HG03571 (cell line): ENCODE measurements around the gene SGMS1.
"Not testable (repeated sequence)": the region's sequence is repeated elsewhere in the genome, so short reads cannot be mapped to it uniquely, and the experiment has no call there.

Source experiments
- ATAC-seq: cut with Tn5 transposase; IDR thresholded peaks from one replicate; pipeline ENCODE4 v1.9.1; 2021; ENCODE audit not compliant: unreplicated experiment

The SGMS1 gene

GRCh38 chr10:50281210-50281966 lies 342.4 kb downstream of the SGMS1 start:
- ATAC-seq, result no peak

GRCh38 chr10:50280049-50280841 lies 343.5 kb downstream of the SGMS1 start:
- ATAC-seq, result no peak

DNA sequence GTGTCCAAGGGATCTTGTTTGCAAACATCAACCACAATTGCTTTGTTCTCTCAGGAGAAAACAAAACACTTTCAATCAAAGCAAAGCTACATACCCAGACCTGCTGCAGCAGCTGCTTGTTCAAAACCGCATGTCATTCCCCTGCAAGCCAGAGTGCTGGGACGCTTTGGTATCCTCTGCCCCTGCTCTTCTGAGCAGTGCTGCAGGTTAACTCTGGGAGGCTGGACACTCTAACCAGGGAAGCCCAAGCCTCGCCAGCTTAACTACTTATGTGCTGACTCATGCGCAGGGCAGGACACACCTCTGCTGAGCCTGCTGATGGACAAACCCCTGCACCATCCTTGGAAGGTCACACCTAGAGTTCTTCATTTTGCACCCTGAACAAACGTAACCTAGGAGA lies 344.3 kb downstream of the SGMS1 start:
- no peak for ATAC-seq

- ATAC-seq, result no peak
These were observed 348.0 kb downstream of the SGMS1 start for GRCh38 chr10:50275650-50276235.

GRCh38 chr10:50272531-50272930 lies 351.2 kb downstream of the SGMS1 start:
- no peak for ATAC-seq

DNA sequence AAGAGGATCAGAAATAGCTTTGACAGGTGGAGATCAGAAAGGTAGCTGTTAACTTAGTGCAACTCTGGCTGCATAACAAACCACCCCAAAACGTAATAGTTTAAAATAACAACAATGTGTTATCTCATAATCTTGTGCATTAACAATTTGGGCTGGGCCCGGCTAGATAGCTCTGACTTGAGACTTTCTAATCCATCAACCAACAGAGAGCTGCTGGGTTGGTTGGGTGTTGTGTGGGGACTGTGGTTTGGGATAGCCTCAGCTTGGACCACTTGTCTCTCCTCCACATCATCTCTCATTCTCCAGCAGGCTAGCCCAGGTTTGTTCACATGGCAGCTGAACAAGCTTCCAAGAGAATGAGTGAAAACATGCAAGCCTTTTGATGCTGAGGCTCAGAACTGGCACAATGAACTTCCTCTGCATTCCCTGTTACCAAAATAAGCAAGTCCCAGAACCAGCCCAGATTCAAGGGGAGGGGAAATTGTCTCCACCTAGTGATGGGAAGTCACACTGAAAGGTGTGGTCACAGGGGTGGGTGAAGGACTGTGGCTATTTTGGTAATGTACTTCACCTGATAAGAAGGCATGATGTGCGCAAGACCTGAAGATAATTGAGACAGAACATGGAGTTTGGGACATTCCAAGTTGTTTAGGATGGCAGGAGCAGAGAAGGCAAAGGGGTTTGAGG lies 352.0 kb downstream of the SGMS1 start:
- ATAC-seq, result no peak

DNA sequence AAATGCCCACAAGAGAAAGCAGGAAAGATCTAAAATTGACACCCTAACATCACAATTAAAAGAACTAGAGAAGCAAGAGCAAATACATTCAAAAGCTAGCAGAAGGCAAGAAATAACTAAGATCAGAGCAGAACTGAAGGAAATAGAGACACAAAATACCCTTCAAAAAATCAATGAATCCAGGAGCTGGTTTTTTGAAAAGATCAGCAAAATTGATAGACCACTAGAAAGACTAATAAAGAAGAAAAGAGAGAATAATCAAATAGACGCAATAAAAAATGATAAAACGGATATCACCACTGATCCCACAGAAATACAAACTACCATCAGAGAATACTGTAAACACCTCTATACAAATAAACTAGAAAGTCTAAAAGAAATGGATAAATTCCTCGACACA lies 355.9 kb downstream of the SGMS1 start:
- ATAC-seq, result not testable (repeated sequence)

GRCh38 chr10:50262625-50263024 lies 361.1 kb downstream of the SGMS1 start:
- ATAC-seq, result not testable (repeated sequence)

DNA sequence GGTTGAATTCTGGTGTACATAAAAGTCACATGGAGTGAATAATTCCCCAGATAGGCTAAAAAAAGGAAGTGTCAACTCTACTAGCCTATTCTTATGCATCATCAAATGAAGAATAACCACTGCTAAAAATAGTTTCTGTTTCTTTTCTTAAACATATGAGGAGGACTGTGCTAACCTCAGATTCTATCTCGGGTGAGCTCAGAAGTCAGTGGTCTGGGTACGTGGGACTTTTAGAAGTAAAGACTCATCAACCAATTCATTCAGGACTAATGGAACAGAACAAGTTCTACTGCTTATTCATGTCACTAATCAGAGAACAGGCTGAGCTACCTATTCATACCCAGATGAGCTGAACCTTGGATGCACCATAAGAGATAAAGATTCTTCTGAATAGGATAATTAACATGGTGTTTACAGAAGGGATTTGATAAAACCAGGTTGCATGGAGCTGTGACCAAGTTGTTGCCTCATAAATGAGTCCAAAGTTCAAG lies 362.9 kb downstream of the SGMS1 start:
- peak; percentile 100 for ATAC-seq
